ENCODE results near the gene TATDN3.

The TATDN3 gene

DNA sequence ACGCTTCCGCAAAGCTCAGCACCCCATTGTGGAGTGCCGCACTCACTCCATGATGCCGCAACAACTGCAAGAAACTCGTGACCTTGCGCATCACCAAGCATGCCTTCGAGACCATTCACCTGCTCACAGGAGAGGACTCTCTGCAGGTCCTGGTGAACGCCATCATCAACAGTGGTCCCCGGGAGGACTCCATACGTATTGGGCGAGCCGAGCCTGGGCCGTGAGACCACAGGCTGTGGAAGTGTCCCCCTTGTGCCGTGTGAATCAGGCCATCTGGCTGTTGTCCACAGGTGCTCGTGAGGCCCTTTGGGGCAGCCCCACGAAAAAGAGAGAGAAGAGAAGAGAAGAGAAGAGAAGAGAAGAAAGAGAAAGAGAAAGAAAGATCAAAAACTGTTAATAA, 32.5 kb downstream of the TATDN3 start:
- H3K9me2 ChIP-seq (replicated peaks; ENCODE audit: insufficient read depth, low read length) = no peaks in the 10 kb centered on the region
- no peaks in the 10 kb centered on the region for H3K36me3 ChIP-seq (replicated peaks; ENCODE audit: insufficient read depth, low read length)
- no peaks in the 10 kb centered on the region for H3F3A ChIP-seq (ENCODE audit: insufficient read depth, low read length)
- no peak overlapping the region for H2AFZ ChIP-seq (ENCODE audit: low read length)
- H3K4me2 ChIP-seq (ENCODE audit: low read depth, low read length) = no peak overlapping the region
- no peaks in the 10 kb centered on the region for H3K4me1 ChIP-seq (ENCODE audit: low read length)
- no peak overlapping the region for H3K9ac ChIP-seq (ENCODE audit: low read length)
- H3K27me3 ChIP-seq (replicated peaks; ENCODE audit: insufficient read depth, low read length) = no peaks in the 10 kb centered on the region
- H3K9me3 ChIP-seq (replicated peaks; ENCODE audit: insufficient read depth, low read length) = no peaks in the 10 kb centered on the region
- H4K20me1 ChIP-seq (ENCODE audit: insufficient read depth, low read length) = no peaks in the 10 kb centered on the region
- TF ChIP-seq, protein P1, sequence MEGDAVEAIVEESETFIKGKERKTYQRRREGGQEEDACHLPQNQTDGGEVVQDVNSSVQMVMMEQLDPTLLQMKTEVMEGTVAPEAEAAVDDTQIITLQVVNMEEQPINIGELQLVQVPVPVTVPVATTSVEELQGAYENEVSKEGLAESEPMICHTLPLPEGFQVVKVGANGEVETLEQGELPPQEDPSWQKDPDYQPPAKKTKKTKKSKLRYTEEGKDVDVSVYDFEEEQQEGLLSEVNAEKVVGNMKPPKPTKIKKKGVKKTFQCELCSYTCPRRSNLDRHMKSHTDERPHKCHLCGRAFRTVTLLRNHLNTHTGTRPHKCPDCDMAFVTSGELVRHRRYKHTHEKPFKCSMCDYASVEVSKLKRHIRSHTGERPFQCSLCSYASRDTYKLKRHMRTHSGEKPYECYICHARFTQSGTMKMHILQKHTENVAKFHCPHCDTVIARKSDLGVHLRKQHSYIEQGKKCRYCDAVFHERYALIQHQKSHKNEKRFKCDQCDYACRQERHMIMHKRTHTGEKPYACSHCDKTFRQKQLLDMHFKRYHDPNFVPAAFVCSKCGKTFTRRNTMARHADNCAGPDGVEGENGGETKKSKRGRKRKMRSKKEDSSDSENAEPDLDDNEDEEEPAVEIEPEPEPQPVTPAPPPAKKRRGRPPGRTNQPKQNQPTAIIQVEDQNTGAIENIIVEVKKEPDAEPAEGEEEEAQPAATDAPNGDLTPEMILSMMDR (IDR thresholded peaks at IDR 0.05; ENCODE audit: low read length) = no peak
- TF ChIP-seq EZH2 (optimal IDR thresholded peaks at IDR 0.05; ENCODE audit: low read depth, low read length) = no peak
- TF ChIP-seq EZH2phosphoT487 (IDR thresholded peaks at IDR 0.05; ENCODE audit: low read length) = no peak
- no peak for DNase-seq
- H3K79me2 ChIP-seq (ENCODE audit: low read length) = no peaks in the 10 kb centered on the region
- no peak overlapping the region for H3K27ac ChIP-seq (ENCODE audit: low read length)
- H3K4me3 ChIP-seq (ENCODE audit: low read length) = no peak overlapping the region

- Histone ChIP-seq H3K4me2 (ENCODE audit: low read depth, low read length) (no peak overlapping the region), H3K9me2 (replicated peaks; ENCODE audit: insufficient read depth, low read length) (no peaks in the 10 kb centered on the region), H3K9me3 (replicated peaks; ENCODE audit: insufficient read depth, low read length) (no peaks in the 10 kb centered on the region), H3K4me1 (ENCODE audit: low read length) (no peaks in the 10 kb centered on the region), H3K36me3 (replicated peaks; ENCODE audit: insufficient read depth, low read length) (no peaks in the 10 kb centered on the region), H3K27ac (ENCODE audit: low read length) (no peak overlapping the region), H3K4me3 (ENCODE audit: low read length) (no peak overlapping the region), H3K27me3 (replicated peaks; ENCODE audit: insufficient read depth, low read length) (no peaks in the 10 kb centered on the region), H3K79me2 (ENCODE audit: low read length) (no peaks in the 10 kb centered on the region), H3K9ac (ENCODE audit: low read length) (no peak overlapping the region), H2AFZ (ENCODE audit: low read length) (no peak overlapping the region), H3F3A (ENCODE audit: insufficient read depth, low read length) (no peaks in the 10 kb centered on the region), H4K20me1 (ENCODE audit: insufficient read depth, low read length) (no peaks in the 10 kb centered on the region)
- TF ChIP-seq, protein P1 (IDR thresholded peaks at IDR 0.05; ENCODE audit: low read length) = no peak
- no peak for TF ChIP-seq EZH2 (optimal IDR thresholded peaks at IDR 0.05; ENCODE audit: low read depth, low read length)
- TF ChIP-seq EZH2phosphoT487 (IDR thresholded peaks at IDR 0.05; ENCODE audit: low read length) = no peak
- DNase-seq = no peak
These were observed 34.2 kb downstream of the TATDN3 start for GRCh38 chr1:212825798-212826452.

DNA sequence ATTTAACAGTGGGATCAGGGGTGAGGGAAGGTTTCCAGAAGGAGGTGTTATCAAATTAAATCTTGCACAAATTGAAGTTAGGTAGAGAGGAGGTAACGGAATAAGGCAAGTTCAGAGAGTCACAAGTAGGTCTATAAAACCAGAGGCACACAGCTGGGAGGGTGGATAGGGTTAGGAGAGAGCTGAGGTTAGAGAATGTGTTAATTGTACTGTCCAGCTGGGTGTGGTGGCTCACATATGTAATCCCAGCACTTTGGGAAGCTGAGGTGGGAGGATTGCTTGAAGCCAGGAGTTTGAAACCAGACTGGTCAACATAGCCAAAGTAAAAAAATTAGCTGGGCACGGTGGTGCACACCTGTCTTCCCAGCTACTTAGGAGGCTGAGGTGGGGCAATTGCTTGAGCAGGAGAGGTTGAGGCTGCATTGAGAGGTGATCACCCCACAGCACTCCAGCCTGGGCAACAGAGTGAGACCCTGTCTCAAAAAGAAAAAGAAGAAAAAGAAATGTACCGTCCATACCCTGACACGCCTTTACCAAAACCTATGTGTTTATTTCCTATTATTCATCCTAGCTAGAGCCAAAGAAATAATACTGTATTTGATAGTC, 35.6 kb downstream of the TATDN3 start:
- Histone ChIP-seq H3K4me2 (ENCODE audit: low read depth, low read length) (no peak overlapping the region), H3K27me3 (replicated peaks; ENCODE audit: insufficient read depth, low read length) (no peaks in the 10 kb centered on the region), H3K36me3 (replicated peaks; ENCODE audit: insufficient read depth, low read length) (no peaks in the 10 kb centered on the region), H3K27ac (ENCODE audit: low read length) (no peak overlapping the region), H3K9me3 (replicated peaks; ENCODE audit: insufficient read depth, low read length) (no peaks in the 10 kb centered on the region), H2AFZ (ENCODE audit: low read length) (no peak overlapping the region), H3K9me2 (replicated peaks; ENCODE audit: insufficient read depth, low read length) (no peaks in the 10 kb centered on the region), H4K20me1 (ENCODE audit: insufficient read depth, low read length) (no peaks in the 10 kb centered on the region), H3K9ac (ENCODE audit: low read length) (no peak overlapping the region), H3F3A (ENCODE audit: insufficient read depth, low read length) (no peaks in the 10 kb centered on the region), H3K4me1 (ENCODE audit: low read length) (no peaks in the 10 kb centered on the region), H3K4me3 (ENCODE audit: low read length) (no peak overlapping the region), H3K79me2 (ENCODE audit: low read length) (no peaks in the 10 kb centered on the region)
- DNase-seq = no peak
- TF ChIP-seq, protein P1 (IDR thresholded peaks at IDR 0.05; ENCODE audit: low read length) = no peak
- TF ChIP-seq EZH2phosphoT487 (IDR thresholded peaks at IDR 0.05; ENCODE audit: low read length) (no peak), EZH2 (optimal IDR thresholded peaks at IDR 0.05; ENCODE audit: low read depth, low read length) (no peak)

All from MM.1S (cell line).